ENCODE measurements around the gene UBAP2.
A peak's percentile ranks its signal among the peaks of the same experiment; 100 is the strongest.
"Not testable (repeated sequence)": the region's sequence is repeated elsewhere in the genome, so short reads cannot be mapped to it uniquely, and the experiment has no call there.

The UBAP2 gene

DNA sequence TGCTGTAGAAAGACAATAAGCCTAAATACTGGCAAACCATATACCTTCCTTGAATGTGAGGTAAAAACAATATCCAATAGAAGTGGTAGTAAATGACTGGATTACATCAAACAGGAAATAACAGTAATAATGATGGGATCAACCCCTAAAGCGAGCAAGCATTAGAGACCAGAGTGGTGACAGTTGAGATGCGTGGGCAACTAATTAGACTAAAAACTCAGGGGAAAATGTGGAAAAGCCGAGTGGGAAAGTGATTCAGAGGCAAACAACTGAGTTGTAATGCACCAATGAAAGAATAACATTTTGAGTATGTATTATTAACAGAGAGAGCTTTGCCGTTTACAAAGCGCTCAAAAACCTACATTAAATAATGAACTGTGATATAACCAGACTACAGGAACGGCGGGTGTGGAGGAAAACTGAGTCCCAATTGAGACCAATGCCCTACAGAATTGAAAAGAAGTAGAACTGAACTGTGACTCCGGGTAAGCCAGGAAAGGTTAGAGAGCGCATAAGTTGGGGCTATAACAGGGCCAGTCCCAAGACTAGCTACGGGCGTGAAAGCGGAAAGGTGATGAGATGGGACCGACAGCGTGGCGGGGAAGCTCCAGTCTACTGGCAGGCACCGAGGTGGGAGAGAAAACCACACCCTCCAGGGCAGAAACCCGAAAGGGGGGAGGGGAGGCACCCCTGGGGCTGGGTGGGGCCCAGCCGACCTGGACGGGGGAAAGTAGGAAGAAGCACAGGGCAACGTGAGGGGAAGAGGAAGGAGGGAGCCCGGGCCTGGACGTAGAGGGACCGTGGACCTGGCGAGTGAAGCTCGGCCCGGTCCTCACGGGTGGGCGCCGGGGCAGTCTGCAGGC, 592 bp downstream of the UBAP2 start:
- peak; percentile 62 for DNase-seq

DNA sequence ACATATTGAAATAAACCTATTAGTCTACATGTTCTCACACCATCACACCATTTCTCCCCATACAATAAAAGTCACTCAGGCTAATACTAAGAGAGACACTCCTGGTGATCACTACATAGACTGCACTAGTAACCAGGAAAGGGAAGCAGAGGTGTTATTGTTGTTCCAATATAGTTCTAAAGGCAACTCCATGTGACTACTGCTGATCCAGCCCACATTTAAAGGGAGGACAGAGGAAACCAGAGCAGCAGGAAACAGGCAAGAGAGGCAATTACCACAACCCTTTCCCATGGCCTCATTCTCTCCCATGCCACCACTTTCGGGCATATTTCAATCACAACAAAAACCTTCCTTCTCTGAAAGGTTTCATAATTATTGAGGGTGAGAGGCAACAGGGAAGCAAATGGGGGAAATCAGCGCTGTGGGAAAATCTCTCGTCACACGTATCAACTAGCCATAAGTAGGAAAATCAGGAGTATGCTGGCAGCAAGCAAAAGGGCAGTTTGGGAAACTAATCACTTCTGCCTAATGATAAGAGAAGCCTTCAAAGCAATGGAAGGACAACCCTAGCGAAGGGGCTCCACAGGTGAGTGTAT, 1.8 kb downstream of the UBAP2 start:
- DNase-seq, result no peak

DNA sequence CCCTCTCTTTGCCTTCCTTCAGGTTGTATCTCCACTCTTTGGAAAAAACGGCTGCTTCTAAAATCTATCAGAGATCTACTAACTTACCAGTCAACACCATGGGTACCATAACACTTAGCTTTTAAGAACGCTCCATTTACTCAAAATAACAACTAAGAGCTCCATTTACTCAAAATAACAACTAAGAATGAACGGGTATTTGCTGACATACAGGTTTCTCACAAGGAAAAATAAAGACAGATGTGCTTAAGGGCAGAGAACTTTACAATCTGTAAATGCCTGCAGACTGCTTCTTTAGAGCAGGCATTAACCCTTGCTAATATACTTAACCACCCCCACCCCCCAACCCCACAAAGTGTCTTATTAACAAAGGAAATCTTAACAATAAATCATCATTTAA, 2.8 kb downstream of the UBAP2 start:
- DNase-seq, result no peak

DNA sequence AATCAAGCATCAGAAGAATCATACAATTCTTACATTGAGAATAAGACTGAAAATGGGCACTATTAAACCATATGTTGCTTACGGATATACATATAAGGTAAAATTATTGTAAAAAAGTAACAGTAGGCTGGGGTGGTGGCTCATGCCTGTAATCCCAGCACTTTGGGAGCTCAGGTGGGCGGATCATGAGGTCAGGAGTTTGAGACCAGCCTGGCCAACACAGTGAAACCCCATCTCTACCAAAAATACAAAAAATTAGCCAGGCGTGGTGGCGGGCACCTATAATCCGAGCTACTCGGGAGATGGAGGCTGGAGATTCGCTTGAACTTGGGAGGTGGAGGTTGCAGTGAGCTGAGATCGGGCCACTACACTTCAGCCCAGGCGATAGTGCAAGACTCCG, 6.6 kb downstream of the UBAP2 start:
- not testable (repeated sequence) for DNase-seq

DNA sequence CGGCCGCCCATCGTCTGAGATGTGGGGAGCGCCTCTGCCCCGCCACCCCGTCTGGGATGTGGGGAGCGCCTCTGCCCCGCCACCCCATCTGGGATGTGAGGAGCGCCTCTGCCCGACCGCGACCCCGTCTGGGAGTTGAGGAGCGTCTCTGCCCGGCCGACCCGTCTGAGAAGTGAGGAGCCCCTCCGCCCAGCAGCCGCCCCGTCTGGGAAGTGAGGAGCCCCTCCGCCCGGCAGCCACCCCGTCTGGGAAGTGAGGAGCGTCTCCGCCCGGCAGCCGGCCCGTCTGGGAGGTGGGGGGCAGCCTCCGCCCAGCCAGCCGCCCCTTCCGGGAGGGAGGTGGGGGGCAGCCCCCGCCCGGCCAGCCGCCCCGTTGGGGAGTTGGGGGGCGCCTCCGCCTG, 9.8 kb downstream of the UBAP2 start:
- DNase-seq, result not testable (repeated sequence)

DNA sequence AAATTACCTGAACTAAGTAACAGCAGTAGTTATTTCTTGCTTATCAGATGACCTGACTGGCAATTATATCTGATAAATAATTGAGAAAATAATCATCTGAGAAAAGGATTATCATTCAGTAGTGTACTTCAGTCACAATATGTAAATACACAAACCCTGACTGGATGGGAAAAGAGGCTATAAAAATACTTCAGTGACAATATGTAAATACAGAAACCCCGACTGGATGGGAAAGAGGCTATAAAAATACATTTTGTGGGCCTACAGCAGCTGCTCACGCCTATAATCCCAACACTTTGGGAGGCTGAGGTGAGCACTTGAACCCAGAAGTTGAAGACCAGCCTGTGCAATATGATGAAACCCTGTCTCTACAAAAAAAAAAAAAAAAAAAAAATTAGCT, 11.1 kb downstream of the UBAP2 start:
- DNase-seq, result no peak

DNA sequence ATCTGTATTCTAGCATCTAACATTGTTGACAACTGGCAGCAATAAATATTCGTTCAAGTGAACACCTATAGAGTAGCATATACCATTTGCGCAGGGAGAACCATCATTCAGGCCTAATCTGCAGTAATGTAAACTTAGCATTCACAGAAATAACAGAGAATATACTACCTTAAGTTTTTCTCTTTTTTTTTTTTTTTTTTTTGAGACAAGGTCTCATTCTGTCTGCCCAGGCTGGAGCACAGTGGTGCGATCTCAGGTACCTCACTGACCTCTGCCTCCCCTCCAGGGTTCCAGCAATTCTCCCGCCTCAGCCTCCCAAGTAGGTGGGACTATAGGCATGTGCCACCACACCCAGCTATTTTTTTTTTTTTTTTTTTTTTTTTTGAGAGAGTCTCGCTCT, 12.1 kb downstream of the UBAP2 start:
- no peak for DNase-seq

DNA sequence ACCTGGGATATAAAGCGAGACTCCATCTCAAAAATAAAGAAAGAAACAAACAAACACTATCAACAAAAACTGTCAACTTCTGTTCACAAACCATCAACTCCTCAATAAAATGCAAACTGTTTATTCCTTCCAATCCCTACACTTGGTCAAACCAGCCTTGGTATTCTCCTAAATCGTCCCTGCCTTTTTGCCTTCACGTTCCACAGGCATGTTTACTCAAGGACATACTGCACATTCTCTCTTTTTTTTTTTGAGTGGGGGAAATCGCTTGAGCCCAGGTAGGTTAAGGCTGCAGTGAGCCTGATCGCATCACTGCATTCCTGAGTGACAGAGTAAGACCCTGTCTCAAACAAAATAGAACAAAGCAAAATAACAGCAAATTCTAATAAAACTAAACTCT, 13.0 kb downstream of the UBAP2 start:
- DNase-seq, result no peak

DNA sequence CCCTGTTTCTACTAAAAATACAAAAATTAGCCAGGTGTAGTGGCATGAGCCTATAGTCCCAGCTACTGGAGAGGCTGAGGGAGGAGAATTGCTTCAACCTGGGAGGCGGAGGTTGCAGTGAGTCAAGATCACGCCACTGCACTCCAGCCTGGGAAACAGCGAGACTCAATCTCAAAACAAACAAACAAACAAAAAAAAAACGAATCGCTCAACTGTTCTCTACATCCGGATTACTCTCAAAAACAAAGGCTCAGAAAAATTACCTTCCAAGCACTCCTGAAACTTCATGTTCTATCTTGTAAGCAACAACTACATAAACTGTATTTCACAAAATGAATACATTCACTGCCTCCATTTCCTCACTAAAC, 14.0 kb downstream of the UBAP2 start:
- no peak for DNase-seq

DNA sequence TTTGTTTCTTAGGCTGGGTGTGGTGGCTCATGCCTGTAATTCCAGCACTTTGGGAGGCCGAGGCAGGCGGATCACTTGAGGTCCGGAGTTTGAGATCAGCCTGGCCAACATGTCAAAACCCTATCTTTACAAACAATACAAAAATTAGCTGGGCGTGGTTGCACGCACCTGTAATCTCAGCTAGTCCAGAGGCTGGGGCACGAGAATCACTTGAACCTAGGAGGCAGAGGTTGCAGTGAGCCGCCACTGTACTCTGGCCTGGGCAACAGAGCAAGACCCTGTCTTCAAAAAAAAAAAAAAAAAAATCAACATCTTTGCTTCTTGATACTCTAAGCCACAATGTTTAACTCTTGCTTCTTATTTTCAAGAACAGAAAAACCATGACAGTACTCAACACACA, 16.1 kb downstream of the UBAP2 start:
- DNase-seq, result no peak

DNA sequence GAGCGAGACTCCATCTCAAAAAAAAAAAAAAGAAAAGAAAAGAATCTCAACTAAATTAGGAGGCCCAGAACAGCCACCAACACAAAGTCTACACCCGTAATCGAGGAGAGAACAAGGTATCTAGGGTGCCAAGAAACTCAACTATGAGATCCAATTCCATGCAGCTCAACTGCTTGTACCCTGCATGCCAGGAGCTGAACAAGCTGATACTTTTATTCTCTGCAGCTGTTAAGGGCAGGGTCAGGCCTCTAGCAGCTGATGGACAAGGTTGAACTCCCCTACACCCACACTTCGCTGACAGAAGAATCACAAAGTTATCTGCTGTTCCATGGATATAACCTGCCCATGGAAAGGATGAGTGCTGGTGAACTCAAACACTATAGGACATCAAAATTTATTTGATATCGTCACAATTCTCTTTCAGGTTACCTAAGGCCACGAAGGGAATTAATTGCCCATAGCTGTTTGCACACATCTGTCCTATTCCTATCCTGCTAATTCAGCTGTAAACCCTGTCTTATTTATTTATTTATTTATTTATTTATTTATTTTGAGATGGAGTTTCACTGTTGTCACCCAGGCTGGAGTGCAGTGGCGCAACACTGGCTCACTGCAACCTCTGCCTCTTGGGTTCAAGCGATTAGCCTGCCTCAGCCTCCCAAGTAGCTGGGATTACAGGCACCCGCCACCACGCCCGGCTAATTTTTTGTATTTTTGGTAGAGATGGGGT, 20.7 kb downstream of the UBAP2 start:
- no peak for DNase-seq

DNA sequence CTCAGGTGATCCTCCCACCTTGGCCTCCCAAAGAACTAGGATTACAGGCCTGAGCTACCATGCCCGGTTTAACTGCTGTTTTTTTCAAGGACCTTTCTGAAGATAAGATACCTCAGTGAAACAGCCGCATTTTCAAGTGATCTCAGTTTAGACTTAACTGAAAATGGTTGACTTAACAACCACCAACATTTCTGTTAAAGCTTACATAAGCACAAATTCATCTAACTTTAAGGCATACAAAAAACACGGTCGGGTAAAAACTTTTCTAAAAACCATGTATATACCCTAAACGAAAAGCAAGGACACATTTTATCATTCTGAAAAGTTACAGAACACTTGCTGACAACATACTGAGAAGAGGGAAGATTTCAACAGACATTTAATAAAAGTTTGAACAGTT, 22.9 kb downstream of the UBAP2 start:
- no peak for DNase-seq

DNA sequence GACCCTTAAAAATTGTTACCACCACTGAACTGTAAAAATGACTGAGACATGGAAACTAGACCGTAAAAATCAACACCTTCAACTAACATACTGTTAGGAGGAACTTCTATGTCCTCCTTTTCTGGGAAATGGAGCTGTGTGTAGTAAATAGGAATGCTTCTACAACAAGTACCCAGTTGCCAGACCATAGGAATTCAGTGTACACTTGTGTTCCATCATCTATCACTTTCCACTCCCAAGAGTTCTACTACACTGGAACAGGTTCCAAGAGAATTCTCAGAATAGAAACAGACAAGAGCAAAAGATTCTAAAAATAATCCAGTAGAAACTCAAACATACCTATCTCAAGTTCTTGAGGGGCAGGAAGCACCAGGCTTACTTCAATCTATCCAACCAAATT, 23.6 kb downstream of the UBAP2 start:
- DNase-seq, result no peak

DNA sequence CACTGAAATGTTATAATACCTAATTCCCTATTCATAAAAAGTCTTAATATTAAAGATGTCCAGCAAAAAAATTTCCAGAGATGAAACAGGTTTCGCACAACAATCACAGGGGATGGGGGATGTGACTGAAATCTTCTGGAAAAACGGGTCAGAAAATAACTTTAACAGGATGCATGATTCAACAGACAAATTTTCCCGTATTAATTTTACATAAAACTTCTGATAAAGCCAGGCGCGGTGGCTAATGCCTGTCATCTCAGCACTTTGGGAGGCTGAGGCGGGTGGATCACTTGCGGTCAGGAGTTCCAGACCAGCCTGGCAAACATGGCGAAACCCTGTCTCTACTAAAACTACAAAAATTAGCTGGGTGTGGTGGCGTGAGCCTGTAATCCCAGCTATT, 24.2 kb downstream of the UBAP2 start:
- DNase-seq, result not testable (repeated sequence)

DNA sequence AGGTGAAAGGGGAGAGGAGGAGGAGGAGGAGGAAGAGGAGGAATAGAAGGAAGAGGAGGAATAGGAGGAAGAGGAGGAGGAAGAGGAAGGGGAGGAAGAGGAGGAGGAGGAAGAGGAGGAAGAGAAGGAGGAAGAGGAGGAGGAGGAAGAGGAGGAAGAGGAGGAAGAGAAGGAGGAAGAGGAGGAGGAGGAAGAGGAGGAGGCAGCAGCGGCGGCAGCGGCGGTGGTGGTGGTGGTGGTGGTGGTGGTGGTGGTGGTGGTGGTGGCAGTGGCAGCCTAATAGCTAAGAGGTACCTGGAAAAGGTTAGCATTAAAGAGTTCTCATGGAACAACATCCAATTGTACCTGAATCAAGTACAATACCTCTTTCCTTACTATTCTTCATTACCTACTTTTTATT, 32.5 kb downstream of the UBAP2 start:
- DNase-seq, result no peak

DNA sequence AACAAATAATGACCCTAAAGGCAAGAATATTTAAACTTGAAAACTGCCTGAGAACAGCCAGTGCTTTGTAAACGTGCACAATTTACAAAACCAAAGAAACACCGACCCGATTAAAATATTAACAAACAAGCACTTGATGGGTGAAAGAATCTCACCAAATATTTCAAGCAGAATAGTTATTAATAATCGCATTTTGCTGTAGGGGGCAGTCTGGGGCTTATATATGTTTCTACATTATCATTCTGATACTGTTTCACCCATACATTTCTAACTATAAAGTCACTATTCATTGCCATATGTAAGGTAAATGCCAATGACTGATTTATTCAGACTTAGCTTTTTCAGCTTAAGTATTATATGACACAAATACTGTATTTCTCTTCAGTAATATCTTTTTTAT, 37.7 kb downstream of the UBAP2 start:
- DNase-seq, result peak; percentile 28

DNA sequence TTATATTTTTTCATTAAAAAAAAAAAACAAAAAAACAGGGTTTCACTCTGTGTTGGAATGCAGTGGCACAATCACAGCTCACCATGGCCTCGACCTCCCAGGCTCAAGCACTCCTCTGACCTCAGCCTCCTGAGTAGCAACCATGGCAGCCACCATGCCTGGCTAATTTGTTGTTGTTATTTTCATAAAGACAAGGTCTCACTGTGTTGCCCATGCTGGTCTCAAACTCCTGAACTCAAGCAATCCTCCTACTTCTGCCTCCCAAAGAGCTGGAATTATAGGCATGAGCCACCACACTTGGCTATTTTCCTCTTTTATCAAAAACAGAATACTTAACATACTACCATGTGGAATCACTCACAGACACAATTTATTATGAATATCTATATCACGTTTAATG, 46.7 kb downstream of the UBAP2 start:
- DNase-seq, result no peak

DNA sequence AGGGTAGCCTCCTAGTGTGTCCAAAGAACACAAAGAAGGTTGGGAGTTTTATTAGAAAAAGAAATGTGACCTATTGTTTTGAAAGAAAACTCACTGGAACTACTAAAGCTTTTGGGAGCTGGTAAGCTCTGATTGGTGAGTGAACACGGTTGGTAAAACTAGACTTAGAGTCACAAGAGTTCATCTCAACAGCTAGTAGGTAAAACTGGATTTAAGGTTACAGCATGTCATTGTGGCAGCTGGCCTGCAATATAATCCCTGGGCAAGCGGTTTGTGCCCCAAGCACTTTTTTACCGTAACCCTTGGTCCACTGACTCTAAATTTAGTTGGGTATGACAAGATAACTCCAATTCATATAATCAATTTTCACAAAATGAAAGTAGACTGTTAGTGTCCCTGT, 47.4 kb downstream of the UBAP2 start:
- DNase-seq, result no peak

DNA sequence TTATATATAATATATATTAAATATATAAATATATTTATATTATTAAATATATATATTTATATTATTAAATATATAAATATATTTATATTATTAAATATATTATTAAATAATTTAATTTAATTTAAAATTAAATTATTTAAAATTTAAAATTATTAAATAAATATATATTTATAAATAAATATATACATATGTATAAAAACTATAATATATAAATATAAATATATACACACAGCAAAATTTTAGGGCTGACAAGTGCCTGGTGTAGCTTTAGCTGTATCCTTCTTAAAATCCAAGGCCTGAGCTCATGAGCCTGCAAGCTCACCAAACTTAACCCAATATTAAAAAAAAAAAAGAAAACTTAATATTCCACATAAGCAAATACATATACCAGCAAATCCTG, 53.2 kb downstream of the UBAP2 start:
- DNase-seq, result no peak

DNA sequence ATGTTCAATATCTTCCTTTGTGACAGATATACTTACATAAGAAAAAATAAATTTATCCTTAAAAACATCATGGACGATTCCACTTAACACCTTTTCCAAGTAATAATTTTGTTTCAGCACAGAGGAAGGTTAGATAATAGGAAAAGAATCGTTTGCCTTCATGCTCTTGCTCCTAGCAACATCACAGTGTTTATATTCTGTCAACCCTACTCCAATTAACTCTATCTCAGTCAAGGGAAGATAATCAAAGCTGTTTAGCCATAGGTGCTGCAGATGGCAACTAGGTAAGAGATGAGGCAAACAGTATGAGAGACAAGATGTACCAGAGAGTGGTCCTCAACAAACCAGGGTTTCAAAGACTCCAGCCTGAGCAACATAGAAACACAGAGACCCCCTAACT, 55.6 kb downstream of the UBAP2 start:
- no peak for DNase-seq

DNA sequence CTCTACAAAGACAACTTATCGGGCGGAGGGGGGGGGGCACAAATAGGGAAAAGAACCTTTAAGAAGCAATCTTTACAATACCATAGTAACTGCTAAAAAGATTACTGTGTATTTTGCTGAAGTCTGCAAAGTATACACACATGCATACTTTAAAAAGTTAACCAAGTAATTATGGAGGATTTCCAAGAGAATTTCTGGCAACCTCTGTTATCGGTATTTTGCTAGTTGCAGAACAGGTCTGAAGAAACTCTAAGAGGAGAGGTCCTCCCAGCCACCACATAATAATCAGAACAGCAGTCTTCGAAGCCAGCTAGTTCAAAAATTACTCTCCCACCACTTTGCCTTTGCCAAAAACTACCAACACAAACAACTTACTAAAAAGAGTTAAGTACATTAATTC, 56.1 kb downstream of the UBAP2 start:
- no peak for DNase-seq

DNA sequence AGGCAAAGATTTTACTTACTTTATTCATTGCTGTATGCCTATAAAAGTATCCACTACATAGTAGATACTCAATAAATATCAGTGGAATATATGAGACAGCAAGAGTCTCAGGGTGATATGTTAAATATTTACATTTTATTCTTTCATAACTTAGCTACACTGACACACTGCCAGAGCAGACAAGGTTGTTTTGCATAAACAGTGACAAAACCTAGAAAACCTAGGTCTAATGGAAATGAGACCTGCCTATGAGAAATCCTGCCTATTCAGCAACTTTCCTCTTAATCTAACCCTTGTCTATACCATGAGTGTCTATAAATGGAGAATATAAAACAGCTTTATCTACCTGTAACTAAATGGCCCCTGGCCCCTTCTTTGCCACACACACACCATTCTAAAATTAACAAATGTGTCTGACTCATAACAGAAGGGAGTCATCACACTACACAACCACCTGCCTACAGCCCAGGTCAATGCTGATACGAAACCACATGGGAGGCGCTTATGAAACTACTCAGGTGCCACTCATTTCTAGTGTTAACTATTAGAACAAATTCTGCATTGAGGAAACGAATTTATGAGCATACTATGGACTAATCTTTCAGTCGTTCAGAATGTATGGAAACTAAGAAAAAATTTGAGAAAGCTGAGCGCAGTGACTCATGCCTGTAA, 60.3 kb downstream of the UBAP2 start:
- peak; percentile 18 for DNase-seq

DNA sequence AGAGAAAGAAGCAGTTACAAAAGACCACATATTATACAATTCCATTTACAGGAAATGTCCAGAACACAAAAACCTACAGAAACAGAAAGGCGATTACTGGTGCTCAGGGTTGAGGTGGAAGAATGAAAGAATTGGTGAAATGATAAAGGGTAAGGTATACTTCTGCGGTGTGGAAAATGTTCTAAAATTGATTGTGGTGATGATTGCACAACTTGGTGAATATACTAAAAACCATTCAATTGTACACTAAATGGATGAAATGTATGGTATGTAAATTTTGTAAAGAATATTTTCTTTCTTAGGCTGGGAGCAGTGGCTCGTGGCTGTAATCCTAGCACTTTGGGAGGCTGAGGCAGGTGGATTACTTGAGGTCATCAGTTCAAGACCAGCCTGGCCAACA, 72.3 kb downstream of the UBAP2 start:
- no peak for DNase-seq

DNA sequence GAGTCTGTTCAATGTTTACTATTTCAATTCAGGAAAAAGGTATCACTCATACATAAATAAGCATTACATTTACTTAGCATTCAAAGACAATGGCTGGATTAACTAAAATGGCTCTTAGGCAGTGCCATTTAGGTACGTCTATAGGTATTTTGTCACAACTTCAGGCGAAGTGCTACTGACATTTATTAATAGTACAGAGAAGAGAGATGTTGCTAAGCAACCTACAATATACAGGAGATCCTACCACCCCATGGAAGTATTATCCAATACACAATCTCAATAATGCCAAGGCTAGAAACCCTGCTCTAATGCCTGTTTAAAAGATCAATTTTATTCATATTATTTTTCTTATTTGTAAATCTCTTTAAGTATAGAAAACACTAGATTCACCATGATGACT, 76.0 kb downstream of the UBAP2 start:
- DNase-seq, result no peak

Data from NCI-H526 treated with DMSO at 0.1 percent for 48 hours (cell line).